Measurements from ENCODE around the gene RAPSN.

The RAPSN gene

DNA sequence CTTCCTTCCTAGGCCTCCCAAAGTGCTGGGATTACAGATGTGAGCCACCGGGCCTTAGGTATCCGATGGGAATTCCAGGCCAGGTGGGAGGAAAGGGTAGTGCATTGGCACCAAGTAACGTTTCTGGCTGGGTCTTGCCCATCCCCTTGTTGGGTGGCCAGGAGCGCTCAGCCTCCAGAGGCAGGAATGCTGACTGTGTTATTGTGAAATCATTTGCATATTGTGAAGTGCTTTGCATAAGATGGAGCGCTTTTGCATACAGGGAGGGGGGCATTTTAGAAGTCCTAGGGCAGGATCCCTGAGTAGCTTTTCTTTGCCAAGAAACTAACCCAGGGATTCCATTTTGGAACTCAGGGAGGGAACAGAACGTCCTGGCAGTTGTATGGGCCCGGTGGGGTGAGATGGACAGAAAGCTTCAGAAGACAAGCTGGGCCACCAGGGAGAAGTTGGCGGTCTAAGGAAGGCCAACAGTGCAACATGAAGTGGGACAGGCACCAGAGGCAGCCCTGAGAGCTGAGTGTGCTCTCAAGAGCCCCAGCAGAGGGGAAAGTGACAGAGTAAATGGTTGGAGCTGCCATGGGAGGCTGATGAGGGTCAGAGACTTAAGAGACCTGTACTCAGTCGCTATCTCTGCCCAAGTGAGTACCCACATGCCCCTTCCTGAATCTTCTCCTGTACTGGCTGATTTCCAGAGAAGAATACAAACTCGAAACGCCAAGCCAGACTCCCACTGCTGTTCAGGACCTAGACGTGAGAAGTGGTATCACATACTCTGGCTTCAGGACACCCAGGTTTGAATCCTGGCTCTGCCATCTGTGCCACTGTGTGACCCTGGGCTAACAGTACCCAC lies 41.8 kb downstream of the RAPSN start:
- DNase-seq, result peak; percentile 36 to 57

- DNase-seq, result no peak
Measured at GRCh38 chr11:47403571-47403970, 45.4 kb downstream of the RAPSN start.

DNA sequence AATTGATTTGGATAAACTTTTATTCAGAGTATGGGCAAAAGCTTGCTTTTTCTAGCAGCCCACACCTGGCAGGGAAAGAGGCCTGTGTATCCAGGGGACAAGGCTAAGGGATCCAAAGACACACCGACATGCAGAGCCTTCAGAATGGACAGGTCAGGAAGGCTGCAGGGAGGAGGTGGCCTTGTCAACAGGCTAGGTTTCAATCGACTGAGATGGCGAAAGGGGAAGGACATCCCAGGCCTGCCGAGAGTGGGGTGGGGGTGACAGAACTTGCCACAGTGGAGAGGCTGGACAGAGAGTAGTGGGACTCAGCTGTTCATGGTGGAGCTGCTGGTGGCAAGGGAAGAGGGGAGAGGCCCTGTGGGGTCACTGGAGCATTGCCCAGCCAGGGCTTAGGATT lies 45.8 kb downstream of the RAPSN start:
- no peak for DNase-seq

DNA sequence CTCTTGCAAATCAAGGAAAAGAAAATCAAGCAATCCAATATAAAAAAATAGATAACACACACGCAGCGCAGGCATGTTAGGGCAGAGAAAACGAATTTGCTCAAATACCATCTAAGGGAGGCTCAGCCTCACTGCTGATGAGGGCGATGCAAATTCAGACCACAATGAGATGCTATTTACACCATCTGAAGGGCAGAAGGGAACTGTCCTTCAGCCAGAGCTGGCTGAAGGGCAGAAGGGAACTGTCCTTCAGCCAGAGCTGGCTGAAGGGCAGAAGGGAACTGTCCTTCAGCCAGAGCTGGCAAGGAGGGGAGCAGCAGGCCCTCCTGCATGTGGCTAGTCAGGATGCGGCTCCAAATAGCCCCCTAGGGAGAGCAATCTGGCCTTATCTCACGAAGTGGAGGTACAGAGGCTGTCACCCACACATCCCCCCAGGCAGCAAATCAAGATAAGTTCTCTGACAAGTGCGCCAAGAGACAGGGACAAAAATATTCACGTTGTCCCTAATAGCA lies 48.1 kb downstream of the RAPSN start:
- DNase-seq, result no peak

GRCh38 chr11:47399860-47400767 lies 48.8 kb downstream of the RAPSN start:
- DNase-seq, result no peak

DNA sequence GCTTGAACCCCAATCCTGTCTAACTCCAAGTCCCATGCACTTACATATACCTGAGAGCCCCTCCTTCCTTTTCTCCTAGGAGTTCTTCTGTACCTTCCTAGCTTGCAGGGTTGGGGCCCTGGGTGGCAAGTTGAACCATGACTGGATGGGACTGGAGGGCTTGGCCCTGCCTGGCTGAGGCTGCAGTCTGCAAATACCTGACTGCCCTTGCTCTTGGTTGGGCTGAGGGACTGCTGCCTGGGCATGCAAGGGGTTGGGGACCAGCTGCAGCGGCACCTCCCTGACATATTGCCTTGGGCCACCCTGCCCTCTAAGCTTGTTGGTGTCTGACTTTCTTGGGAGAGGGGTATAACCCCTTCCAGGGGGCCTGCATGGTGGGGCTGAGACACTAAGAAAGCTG lies 50.4 kb downstream of the RAPSN start:
- DNase-seq, result no peak

- no peak for DNase-seq
Measured at GRCh38 chr11:47398011-47398410, 50.9 kb downstream of the RAPSN start.

DNA sequence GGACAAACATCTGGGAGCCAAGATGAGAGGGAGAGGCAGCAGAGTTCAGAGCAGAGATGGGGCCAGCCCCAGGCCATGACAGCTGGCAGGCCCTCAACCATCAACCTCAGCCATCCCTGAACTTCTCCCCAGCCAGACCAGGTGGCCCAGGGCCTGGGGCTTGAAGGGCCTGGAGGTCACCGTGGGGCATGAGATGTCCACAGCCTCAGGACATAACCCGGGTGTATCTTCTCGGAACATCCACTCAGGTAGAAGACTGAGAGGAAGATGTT lies 53.0 kb downstream of the RAPSN start:
- DNase-seq, result no peak

- DNase-seq, result peak; percentile 41 to 50
Measured at GRCh38 chr11:47395223-47396048, 53.5 kb downstream of the RAPSN start.

DNA sequence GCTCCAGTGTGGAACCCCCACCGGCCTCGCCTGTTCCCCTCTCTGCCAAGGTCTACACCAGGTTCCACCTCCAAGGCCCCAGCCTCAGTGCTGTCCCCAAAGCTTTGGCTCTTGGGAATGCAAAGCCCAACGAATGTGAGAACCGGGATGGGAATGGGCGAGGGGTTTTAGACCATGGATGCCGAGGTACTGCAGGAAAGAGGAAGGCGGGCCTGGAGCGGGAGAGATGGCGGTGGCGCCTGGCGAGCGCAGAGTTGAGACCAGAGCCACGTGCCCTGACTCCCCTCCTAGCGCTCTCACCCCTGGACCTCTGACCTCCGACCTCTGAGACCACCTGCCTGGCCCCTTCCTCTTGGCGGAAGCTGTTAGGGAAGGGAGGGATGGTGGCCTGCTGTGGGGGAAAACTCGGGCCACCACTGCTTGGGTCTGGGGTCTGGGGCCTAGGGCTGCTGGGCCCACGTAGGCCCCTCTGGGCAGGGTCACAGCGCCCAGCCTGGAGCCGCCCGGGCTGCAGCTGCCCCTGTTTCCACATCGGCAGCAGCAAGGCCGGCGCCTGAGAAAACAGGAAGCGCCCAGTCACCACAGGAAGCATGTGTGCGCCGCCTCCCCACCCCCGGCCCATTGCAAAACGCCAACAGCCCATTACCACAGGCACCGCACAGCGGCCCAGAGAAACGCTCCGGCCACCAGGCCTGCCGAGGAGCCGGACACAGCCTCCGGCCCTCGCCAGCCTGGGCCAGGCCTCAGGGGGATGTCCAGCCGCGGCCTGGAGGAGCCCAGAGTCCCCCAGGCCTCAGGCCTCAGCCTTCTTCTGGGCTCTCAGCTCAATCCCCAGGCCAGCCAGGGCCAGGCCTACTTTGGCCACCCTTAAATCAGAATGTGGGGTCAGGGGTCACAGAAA lies 54.4 kb downstream of the RAPSN start:
- peak; percentile 95 for DNase-seq

- DNase-seq, result peak; percentile 80 to 95
Measured at GRCh38 chr11:47394050-47394321, 55.0 kb downstream of the RAPSN start.

DNA sequence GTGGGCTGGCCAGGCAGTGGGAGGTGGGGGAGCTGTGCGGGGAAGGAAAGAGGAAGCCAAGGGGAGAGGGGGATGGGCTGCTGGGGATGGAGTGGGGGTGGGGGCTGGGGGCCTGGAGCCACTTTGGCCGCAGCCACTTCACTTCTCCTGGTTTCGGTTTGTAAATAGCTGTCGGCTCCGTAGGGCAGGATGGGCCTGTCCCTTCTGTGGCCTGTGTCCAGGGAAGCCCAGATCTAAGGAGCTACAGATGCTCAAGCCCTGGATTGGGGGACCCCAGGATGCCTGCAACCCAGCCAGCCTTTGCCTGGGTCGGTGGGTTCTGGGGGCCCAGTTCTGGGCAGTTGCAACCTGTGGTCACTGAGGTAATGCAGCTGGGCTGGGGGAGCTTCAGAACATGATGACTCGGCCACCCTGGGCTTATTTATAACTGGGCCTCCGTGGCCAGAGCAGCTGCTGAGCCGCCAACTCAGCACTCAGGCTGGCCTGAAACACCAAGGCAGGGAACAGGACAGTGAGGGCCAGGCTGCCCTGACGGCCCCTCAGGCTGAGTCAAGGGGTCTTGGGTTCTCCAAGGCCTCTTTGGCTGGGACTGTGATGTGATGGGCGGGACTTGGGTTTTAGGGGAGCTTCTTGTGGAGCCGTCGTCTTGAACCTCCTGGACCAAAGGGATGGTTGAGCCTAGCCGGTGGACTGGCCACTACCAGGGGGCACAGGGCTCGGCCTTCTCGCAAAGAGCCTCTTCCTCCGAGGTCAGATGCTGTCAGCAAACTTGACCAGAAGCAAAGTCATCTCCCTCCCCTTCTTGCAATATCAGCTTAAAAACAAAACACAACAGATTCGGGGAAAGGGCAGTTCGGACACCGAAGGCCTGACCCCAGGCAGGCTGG lies 55.5 kb downstream of the RAPSN start:
- DNase-seq, result peak; percentile 52 to 78

DNA sequence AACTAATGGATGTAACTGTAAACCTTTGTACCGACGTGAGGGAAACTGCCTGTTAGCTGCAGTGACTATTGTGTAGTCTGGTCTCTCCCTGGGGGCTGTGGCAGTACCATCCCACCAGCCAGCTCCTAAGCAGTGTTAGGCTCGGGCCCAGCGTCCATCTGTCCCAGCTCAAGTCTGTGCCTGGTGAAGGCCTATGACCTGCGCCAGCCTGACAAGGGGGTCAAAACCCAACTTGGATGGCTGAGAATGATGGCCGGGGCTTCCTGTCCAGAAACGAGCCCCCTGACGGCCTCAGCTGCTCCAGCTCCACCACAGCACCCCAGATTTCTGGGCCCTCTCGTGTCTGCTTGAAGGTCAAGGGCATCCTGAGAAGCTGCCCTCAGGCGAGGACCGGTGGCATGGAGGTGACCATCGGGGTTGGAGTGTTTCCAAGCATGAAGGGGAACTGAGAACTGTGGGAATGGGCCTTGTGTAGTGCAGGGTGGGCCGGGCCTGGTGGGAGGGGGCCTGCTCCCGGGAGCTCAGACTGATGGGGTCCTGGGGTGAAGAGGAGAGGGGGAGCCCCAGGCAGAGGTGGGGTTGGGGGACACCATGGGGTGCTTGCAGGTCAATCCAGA lies 56.3 kb downstream of the RAPSN start:
- DNase-seq, result peak in 1 of 2 donors; percentile 61

GRCh38 chr11:47391711-47392432 lies 57.1 kb downstream of the RAPSN start:
- DNase-seq, result no peak

- peak; percentile 93 to 96 for DNase-seq
Measured at GRCh38 chr11:47391077-47391583, 57.8 kb downstream of the RAPSN start.

DNA sequence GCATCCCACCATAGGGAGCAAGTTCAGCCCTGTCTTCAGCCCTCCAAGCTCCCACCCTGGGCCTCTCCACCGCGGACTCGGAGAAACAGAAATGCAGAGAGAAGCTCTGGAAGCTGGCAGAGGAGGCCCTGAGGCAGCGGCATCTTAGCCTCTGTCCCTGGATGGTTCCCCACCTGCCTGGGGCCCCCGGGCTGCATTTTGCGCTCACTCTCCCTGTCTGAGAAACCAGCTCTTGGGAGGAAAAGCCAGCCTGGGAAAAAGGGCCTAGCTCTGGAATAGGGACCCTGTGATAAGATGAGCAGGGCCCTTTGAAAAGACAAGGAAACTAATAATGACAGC lies 58.5 kb downstream of the RAPSN start:
- DNase-seq, result no peak

GRCh38 chr11:47389577-47390421 lies 59.1 kb downstream of the RAPSN start:
- peak in 1 of 2 donors; percentile 54 for DNase-seq
